ENCODE data around the gene DGKB.

DGKB gene

DNA sequence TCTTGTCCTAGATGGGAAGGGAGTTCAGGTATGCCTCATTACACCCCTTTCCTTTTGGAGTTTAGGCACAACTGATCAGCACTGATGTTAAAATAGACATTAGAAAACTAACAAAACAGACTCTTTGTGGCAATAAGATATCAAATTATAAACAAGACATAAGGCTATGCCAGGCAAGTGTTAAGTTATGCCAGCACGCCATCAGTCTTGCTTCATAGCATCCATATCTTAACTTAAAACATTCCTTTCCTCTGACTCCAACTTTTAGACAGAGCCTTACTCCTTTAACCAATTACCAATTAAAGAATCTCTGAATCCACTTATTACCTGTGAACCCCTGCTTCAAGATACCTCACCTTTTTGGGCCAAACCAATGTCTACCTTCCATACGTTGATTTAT, 786.9 kb downstream of the DGKB start:
- DNase-seq (ENCODE audit: low spot score), result no peak

- DNase-seq (ENCODE audit: low spot score), result no peak
Measured at GRCh38 chr7:14104861-14105260, 797.7 kb downstream of the DGKB start.

DNA sequence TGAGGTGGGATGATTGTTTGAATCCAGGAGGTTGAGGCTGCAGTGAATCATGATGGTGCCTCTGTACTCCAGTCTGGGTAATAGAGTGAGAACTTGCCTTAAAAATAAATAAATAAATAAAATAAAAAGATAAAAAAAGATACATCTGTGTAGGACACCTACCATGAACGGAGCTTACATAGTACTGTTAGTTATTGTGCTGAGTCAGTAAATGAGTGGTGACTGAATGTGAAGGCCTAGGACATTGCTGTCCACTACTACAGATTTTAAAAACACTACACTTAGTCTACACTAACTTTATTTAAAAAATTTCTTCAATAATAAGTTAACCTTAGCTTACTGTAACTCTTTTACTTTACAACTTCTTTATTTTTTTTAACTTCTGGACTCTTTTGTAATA, 806.4 kb downstream of the DGKB start:
- DNase-seq (ENCODE audit: low spot score), result no peak

DNA sequence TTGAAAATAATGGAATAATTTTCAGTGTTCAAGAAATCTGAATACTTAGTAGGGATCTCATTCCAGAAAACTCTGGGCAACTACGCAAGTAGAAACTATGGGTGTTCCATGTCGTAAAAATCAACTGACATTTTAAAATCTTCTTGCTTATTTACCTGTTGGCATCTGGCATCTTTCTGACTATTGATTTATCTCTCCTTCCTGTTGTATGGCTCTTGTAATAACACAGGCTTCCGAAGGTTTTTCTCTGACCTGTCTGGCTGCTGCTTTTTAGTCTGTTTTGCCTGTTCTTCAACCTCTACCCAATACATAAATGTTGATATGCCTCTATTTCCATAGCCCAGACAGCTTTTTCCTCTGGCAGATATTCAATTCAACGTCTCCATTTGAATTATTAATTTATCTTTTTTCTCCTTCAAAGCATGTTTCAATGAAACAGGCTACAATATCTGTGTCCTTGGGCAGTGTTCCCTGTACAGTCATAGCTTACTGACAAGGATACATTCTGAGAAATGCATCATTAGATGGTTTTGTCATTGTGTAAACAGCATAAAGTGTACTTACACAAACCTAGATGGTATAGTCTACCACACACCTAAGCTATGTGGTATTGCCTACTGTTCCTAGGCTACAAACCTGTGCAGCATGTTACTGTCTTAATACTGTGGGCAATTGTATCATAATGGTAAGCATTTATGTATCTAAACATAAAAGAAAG, 807.2 kb downstream of the DGKB start:
- DNase-seq (ENCODE audit: low spot score), result no peak

All from CD4-positive, alpha-beta T cell treated with Interleukin-6 at 100 ng/mL for 8 hours (primary cell).